Panc1 (cell line): Measurements from ENCODE around the gene KCNH1. TPM values are rescaled to one million over a fixed set of nuclear protein-coding genes. Genes with fewer than 3 reads are reported as not detected.

Source experiments
- ATAC-seq: fragments of 200-7000 bp; cut with Tn5 transposase; 2 replicates; pipeline ENCODE4 v1.9.1; 2020; ENCODE audit warnings: mild to moderate bottlenecking, moderate library complexity
- BruUV-seq: library from RNA; stranded (reverse); fragments of 400-500 nt; replicated peaks from 2 replicates; lab custom pipeline; 2021; lab: Mats Ljungman, UMichigan
- CTCF ChIA-PET: fragments of 300-600 bp; sonication (Branson Sonifier 250); formaldehyde crosslinking; loops from one replicate; lab custom pipeline; 2022; ENCODE audit warnings: antibody characterized with exemption; lab: Charles Lee
- POLR2A ChIA-PET: fragments of 300-600 bp; sonication (Branson Sonifier 250); formaldehyde crosslinking; loops from one replicate; lab custom pipeline; 2022; ENCODE audit warnings: antibody characterized with exemption; lab: Charles Lee
- DNase-seq: peaks from one replicate; pipeline ENCODE4 v3.0.0-alpha.2; 2010; ENCODE audit warnings: low read depth, low spot score
- H3K27ac ChIP-seq: 2 replicates; pipeline ENCODE4 v1.5.1; 2011; ENCODE audit warnings: mild to moderate bottlenecking, low read length, inconsistent platforms
- H3K27me3 ChIP-seq: fragments of 200-500 bp; sonication (Bioruptor generic); 2 replicates; pipeline ENCODE4 v1.6.0; 2014; ENCODE audit warnings: low read length, inconsistent platforms; ENCODE audit not compliant: control insufficient read depth, insufficient read depth
- H3K36me3 ChIP-seq: fragments of 200-500 bp; sonication (Bioruptor generic); 2 replicates; pipeline ENCODE4 v1.5.1; 2014; ENCODE audit warnings: inconsistent platforms, mild to moderate bottlenecking, low read length, moderate library complexity; ENCODE audit not compliant: control insufficient read depth, insufficient read depth
- H3K4me1 ChIP-seq: 2 replicates; pipeline ENCODE4 v1.5.1; 2011; ENCODE audit warnings: inconsistent platforms, mild to moderate bottlenecking, low read length, moderate library complexity; ENCODE audit not compliant: control insufficient read depth, insufficient read depth
- H3K4me3 ChIP-seq, 2 experiments: 2 replicates each; pipeline ENCODE4 v1.5.1; 2011 to 2012; ENCODE audit warnings: low read depth in 2 of 2, low read length in 2 of 2, mild to moderate bottlenecking in 2 of 2, inconsistent platforms in 1 of 2, moderate library complexity in 1 of 2
- H3K9me3 ChIP-seq: fragments of 200-500 bp; sonication (Bioruptor generic); 2 replicates; pipeline ENCODE4 v1.5.1; 2014; ENCODE audit warnings: low read depth, mild to moderate bottlenecking, inconsistent platforms, low read length, moderate library complexity; ENCODE audit not compliant: control insufficient read depth, insufficient read depth
- POLR2AphosphoS5 ChIP-seq: IDR thresholded peaks from 2 replicates; pipeline ENCODE4 v1.6.1; 2012; ENCODE audit warnings: mild to moderate bottlenecking, low read depth, low read length, moderate library complexity
- SIN3A ChIP-seq: IDR thresholded peaks from 2 replicates; pipeline ENCODE4 v1.6.1; 2012; ENCODE audit warnings: low read depth, mild to moderate bottlenecking, low read length, moderate library complexity, borderline replicate concordance; ENCODE audit not compliant: insufficient read depth
- TCF7L2 ChIP-seq: IDR thresholded peaks from 2 replicates; pipeline ENCODE4 v1.6.1; 2011; ENCODE audit warnings: mild to moderate bottlenecking, low read depth, low read length, inconsistent platforms
- in situ Hi-C: cut with HindIII; loops from 2 replicates; pipeline ENCODE4 v1.10.0; 2016; ENCODE audit warnings: low sequenced_read_pairs, low pct_unique_long_range_greater_than_20kb
- intact Hi-C: fragments of 100-400 bp; cut with micrococcal nuclease; formaldehyde crosslinking; loops from one replicate; pipeline ENCODE4 v1.10.0; 2022; ENCODE audit not compliant: unreplicated experiment
- total RNA-seq: library from RNA; stranded (reverse); gene quantifications from one replicate; pipeline ENCODE4 v1.2.1, GENCODE V29; 2021; ENCODE audit not compliant: unreplicated experiment
- TF ChIP-seq, protein P1 (sequence below), 2 experiments: IDR thresholded peaks; 2 replicates each; pipeline ENCODE4 v1.6.1; 2011 to 2012; ENCODE audit warnings: low read depth in 2 of 2, control low read depth in 1 of 2, low read length in 1 of 2, mild to moderate bottlenecking in 1 of 2, moderate library complexity in 1 of 2; ENCODE audit not compliant: insufficient read depth in 1 of 2
- TF ChIP-seq, protein P2 (sequence below): fragments of 450-650 bp; IDR thresholded peaks from 2 replicates; pipeline ENCODE4 v1.5.1; 2017; ENCODE audit warnings: mild to moderate bottlenecking

The KCNH1 gene
- total RNA-seq, 1 experiment from 2014 or later, result not detected

DNA sequence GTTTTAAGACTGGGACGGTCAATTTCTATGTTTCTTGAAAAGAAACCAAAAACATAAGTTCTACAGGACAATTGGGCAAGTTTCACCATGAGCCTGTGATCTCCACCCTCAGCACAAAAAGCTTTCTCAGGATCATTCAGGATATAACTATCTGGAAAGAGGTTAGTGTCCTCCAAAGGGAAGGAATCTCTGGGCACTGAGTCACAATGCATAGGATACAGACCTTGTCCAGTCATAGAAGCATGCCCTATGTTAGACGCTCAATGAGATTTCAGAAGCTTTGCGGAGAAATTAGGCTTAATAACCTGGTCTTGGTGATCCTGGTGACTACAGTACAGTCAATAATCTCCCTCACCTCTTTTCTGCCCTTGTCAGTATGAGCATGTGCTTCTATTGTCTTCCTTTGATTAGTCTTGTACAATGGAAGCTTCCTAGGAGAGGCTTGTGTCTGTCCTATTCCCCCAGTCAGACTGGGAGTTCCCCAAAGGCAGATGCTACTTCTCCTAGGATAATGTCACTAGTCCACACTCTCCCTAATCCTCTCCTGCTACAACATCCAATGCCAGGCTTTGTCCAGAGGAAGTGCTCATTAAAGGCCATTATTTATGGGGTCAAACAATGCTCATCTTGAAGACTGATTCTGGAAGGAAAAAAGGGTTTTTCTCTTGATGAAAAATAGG is 97.4 kb downstream of the KCNH1 start:
- Histone ChIP-seq H3K4me1 (no peaks in the 10 kb centered on the region), H3K4me3 (no peak overlapping the region), H3K27me3 (no peaks in the 10 kb centered on the region), H3K36me3 (no peaks in the 10 kb centered on the region), H3K27ac (no peak overlapping the region), H3K9me3 (no peaks in the 10 kb centered on the region)
- BruUV-seq, result no TSS peak
- ATAC-seq, result 0 out of 2 replicates have a peak, but pooled peaks have one; percentile 26
- ChIA-PET POLR2A (no interaction called here), CTCF (no interaction called here)
- in situ Hi-C loops (no loop called here), intact Hi-C loops (no loop called here)
- TF ChIP-seq, protein P1, sequence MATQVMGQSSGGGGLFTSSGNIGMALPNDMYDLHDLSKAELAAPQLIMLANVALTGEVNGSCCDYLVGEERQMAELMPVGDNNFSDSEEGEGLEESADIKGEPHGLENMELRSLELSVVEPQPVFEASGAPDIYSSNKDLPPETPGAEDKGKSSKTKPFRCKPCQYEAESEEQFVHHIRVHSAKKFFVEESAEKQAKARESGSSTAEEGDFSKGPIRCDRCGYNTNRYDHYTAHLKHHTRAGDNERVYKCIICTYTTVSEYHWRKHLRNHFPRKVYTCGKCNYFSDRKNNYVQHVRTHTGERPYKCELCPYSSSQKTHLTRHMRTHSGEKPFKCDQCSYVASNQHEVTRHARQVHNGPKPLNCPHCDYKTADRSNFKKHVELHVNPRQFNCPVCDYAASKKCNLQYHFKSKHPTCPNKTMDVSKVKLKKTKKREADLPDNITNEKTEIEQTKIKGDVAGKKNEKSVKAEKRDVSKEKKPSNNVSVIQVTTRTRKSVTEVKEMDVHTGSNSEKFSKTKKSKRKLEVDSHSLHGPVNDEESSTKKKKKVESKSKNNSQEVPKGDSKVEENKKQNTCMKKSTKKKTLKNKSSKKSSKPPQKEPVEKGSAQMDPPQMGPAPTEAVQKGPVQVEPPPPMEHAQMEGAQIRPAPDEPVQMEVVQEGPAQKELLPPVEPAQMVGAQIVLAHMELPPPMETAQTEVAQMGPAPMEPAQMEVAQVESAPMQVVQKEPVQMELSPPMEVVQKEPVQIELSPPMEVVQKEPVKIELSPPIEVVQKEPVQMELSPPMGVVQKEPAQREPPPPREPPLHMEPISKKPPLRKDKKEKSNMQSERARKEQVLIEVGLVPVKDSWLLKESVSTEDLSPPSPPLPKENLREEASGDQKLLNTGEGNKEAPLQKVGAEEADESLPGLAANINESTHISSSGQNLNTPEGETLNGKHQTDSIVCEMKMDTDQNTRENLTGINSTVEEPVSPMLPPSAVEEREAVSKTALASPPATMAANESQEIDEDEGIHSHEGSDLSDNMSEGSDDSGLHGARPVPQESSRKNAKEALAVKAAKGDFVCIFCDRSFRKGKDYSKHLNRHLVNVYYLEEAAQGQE (IDR thresholded peaks at IDR 0.05; ENCODE audit: insufficient read depth in 1 of 2, low read depth in 2 of 2, low read length in 1 of 2), result no peak
- no peak for TF ChIP-seq SIN3A
- no peak for TF ChIP-seq POLR2AphosphoS5
- no peak for TF ChIP-seq TCF7L2
- TF ChIP-seq, protein P2, sequence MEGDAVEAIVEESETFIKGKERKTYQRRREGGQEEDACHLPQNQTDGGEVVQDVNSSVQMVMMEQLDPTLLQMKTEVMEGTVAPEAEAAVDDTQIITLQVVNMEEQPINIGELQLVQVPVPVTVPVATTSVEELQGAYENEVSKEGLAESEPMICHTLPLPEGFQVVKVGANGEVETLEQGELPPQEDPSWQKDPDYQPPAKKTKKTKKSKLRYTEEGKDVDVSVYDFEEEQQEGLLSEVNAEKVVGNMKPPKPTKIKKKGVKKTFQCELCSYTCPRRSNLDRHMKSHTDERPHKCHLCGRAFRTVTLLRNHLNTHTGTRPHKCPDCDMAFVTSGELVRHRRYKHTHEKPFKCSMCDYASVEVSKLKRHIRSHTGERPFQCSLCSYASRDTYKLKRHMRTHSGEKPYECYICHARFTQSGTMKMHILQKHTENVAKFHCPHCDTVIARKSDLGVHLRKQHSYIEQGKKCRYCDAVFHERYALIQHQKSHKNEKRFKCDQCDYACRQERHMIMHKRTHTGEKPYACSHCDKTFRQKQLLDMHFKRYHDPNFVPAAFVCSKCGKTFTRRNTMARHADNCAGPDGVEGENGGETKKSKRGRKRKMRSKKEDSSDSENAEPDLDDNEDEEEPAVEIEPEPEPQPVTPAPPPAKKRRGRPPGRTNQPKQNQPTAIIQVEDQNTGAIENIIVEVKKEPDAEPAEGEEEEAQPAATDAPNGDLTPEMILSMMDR, result no peak
- no peak for DNase-seq

DNA sequence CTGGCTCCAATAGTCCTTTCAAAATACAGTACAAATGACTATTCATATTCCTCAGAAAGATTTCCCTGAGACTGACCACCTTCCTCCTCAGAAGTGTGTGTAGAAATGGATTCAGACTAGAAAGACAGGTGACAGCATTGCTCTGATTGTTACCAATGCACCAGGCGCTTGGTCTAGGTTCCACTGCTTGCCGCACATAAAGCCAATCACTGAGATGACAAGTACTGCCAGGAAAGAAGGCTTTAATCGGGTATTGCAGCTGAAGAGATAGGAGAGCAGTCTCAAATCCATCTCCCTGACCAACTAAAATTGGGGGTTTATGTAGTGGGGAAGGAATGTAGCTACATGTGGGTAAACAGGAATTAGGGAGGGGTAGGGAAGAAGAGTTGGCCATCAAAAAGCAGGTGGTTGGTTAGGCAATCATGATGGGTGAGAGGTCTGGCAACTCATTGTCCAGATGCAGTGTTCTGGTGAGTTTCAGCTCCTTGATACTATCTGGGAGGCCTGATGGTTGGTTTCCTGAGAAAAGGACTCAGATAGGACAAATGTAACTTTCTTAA is 98.0 kb downstream of the KCNH1 start:
- BruUV-seq, result no TSS peak
- intact Hi-C loops (no loop called here), in situ Hi-C loops (no loop called here)
- ATAC-seq (no peak), DNase-seq (no peak)
- POLR2A ChIA-PET, result no interaction called here
- Histone ChIP-seq H3K4me3 (no peak overlapping the region), H3K9me3 (no peaks in the 10 kb centered on the region), H3K27ac (no peak overlapping the region), H3K36me3 (no peaks in the 10 kb centered on the region), H3K27me3 (no peaks in the 10 kb centered on the region), H3K4me1 (no peaks in the 10 kb centered on the region)
- TF ChIP-seq, protein P1 (IDR thresholded peaks at IDR 0.05; ENCODE audit: insufficient read depth in 1 of 2, low read depth in 2 of 2, low read length in 1 of 2), result no peak
- TF ChIP-seq POLR2AphosphoS5 (no peak), TCF7L2 (no peak), SIN3A (no peak)
- TF ChIP-seq, protein P2, result no peak
- CTCF ChIA-PET, result no interaction called here
